ENCODE data around the gene RELT. TPM values are rescaled to one million over a fixed set of nuclear protein-coding genes. Genes with fewer than 3 reads are reported as not detected.

RELT gene
- total RNA-seq, 1 experiment from 2014 or later, result 11.7 TPM

- Mint-ChIP-seq H3K4me3 (ENCODE audit: unreplicated experiment) (no peak overlapping the region), H3K27ac (ENCODE audit: unreplicated experiment) (no peak overlapping the region), H3K27me3 (ENCODE audit: insufficient read depth, unreplicated experiment) (no peaks in the 10 kb centered on the region), H3K9me3 (ENCODE audit: unreplicated experiment) (no peaks in the 10 kb centered on the region), H3K4me1 (ENCODE audit: low read depth, unreplicated experiment) (no peaks in the 10 kb centered on the region), H3K36me3 (ENCODE audit: insufficient read depth, unreplicated experiment) (peaks cover 43% of the 10 kb centered on the region)
- ChIA-PET CTCF (no interaction called here), POLR2A (no interaction called here)
- H3K4me3 ChIP-seq (ENCODE audit: low read depth, low read length), result no peak overlapping the region
- DNase-seq, result no peak
- intact Hi-C loops (cut with micrococcal nuclease; ENCODE audit: unreplicated experiment), result no loop called here
- no peaks in the 10 kb centered on the region for H3K9me3 ChIP-seq
- no peak for TF ChIP-seq CTCF (IDR thresholded peaks at IDR 0.05; ENCODE audit: insufficient read depth in 1 of 2, low read depth in 1 of 2, low read length in 1 of 2, severe bottlenecking in 1 of 2, unreplicated experiment in 1 of 2)
- H3K4me1 ChIP-seq, result no peaks in the 10 kb centered on the region
- H3K27me3 ChIP-seq (replicated peaks; ENCODE audit: control insufficient read depth, insufficient read depth, low read length), result no peaks in the 10 kb centered on the region
- no TSS peak for BruUV-seq (replicated peaks)
- peaks cover 16% of the 10 kb centered on the region for H3K36me3 ChIP-seq (ENCODE audit: control insufficient read depth, insufficient read depth, low read length)
Measured at GRCh38 chr11:73367482-73368024, 8.6 kb upstream of the RELT start.

- peaks cover 42% of the 10 kb centered on the region for H3K36me3 Mint-ChIP-seq (ENCODE audit: insufficient read depth, unreplicated experiment)
- no peak overlapping the region for H3K4me3 ChIP-seq (ENCODE audit: low read depth, low read length)
- peaks cover 13% of the 10 kb centered on the region for H3K4me1 Mint-ChIP-seq (ENCODE audit: low read depth, unreplicated experiment)
- DNase-seq, result peak in 1 of 2 experiments; percentile 38
- no TSS peak for BruUV-seq (replicated peaks)
- intact Hi-C loops (cut with micrococcal nuclease; ENCODE audit: unreplicated experiment), result no loop called here
- H3K27me3 Mint-ChIP-seq (ENCODE audit: insufficient read depth, unreplicated experiment), result no peaks in the 10 kb centered on the region
- ChIA-PET CTCF (interaction anchor here (0.6 to 1.8 kb wide), 6 partner anchors 12 to 226 kb away, joined by 3 to 15 read pairs (median 8); no protein-coding TSS in a partner anchor), POLR2A (no interaction called here)
- no peaks in the 10 kb centered on the region for H3K9me3 Mint-ChIP-seq (ENCODE audit: unreplicated experiment)
- H3K9me3 ChIP-seq, result no peaks in the 10 kb centered on the region
- TF ChIP-seq CTCF (IDR thresholded peaks at IDR 0.05; ENCODE audit: insufficient read depth in 1 of 2, low read depth in 1 of 2, low read length in 1 of 2, severe bottlenecking in 1 of 2, unreplicated experiment in 1 of 2), result no peak
- H3K36me3 ChIP-seq (ENCODE audit: control insufficient read depth, insufficient read depth, low read length), result no peaks in the 10 kb centered on the region; the same call in 1 of the 2 replicates
- H3K4me1 ChIP-seq, result peaks cover 6% of the 10 kb centered on the region; the same call in 1 of the 2 replicates
- H3K27ac Mint-ChIP-seq (ENCODE audit: unreplicated experiment), result no peak overlapping the region
- H3K4me3 Mint-ChIP-seq (ENCODE audit: unreplicated experiment), result no peak overlapping the region
- no peaks in the 10 kb centered on the region for H3K27me3 ChIP-seq (replicated peaks; ENCODE audit: control insufficient read depth, insufficient read depth, low read length)
Measured at GRCh38 chr11:73372375-73372993, 3.7 kb upstream of the RELT start.

GRCh38 chr11:73374151-73374550, 2.0 kb upstream of the RELT start:
- peaks cover 13% of the 10 kb centered on the region for H3K4me1 Mint-ChIP-seq (ENCODE audit: low read depth, unreplicated experiment)
- Histone ChIP-seq H3K9me3 (no peaks in the 10 kb centered on the region), H3K27me3 (replicated peaks; ENCODE audit: control insufficient read depth, insufficient read depth, low read length) (no peaks in the 10 kb centered on the region), H3K4me3 (ENCODE audit: low read depth, low read length) (no peak overlapping the region), H3K36me3 (ENCODE audit: control insufficient read depth, insufficient read depth, low read length) (no peaks in the 10 kb centered on the region; the same call in 1 of the 2 replicates), H3K4me1 (peaks cover 11% of the 10 kb centered on the region; the same call in 1 of the 2 replicates)
- ChIA-PET POLR2A (no interaction called here), CTCF (interaction anchor here (0.8 to 1.9 kb wide), 4 partner anchors 10 to 67 kb away, joined by 4 to 9 read pairs (median 5); no protein-coding TSS in a partner anchor)
- H3K4me3 Mint-ChIP-seq (ENCODE audit: unreplicated experiment), result no peak overlapping the region
- no peak for TF ChIP-seq CTCF (IDR thresholded peaks at IDR 0.05; ENCODE audit: insufficient read depth in 1 of 2, low read depth in 1 of 2, low read length in 1 of 2, severe bottlenecking in 1 of 2, unreplicated experiment in 1 of 2)
- H3K36me3 Mint-ChIP-seq (ENCODE audit: insufficient read depth, unreplicated experiment), result peaks cover 42% of the 10 kb centered on the region
- no peak for DNase-seq
- BruUV-seq (replicated peaks), result no TSS peak
- no peaks in the 10 kb centered on the region for H3K9me3 Mint-ChIP-seq (ENCODE audit: unreplicated experiment)
- H3K27me3 Mint-ChIP-seq (ENCODE audit: insufficient read depth, unreplicated experiment), result no peaks in the 10 kb centered on the region
- intact Hi-C loops (cut with micrococcal nuclease; ENCODE audit: unreplicated experiment), result no loop called here
- H3K27ac Mint-ChIP-seq (ENCODE audit: unreplicated experiment), result no peak overlapping the region
